22Rv1 (cell line): ENCODE data around the gene ERICH6.

ENCODE experiments used
- ZFX ChIP-seq: fragments of 450-650 bp; IDR thresholded peaks from 2 replicates; pipeline ENCODE4 v1.6.1; 2017; ENCODE audit warnings: antibody characterized with exemption, borderline replicate concordance
- TF ChIP-seq, protein P1 (sequence below): fragments of 450-650 bp; IDR thresholded peaks from 2 replicates; pipeline ENCODE4 v1.5.1; 2017; ENCODE audit warnings: mild to moderate bottlenecking

DNA sequence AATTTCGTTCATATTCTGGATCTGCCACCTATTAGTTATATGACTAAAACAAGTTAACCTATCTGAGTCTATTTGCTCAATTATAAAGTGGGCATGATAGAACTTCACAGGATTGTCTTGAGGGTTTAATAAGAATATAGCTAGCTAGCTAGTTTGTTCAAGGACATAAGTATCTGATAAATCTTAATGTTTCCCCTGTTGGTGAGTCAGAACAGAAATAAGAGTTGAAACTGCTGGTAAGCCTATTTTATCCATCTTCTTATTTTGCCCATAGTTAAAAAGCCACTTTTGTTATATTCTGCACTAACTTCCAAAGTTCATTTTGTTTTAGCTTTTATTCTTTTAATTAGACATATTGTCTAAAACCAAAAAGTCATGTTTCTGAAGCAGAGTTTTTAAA is 91.2 kb downstream of the ERICH6 start:
- TF ChIP-seq, protein P1, sequence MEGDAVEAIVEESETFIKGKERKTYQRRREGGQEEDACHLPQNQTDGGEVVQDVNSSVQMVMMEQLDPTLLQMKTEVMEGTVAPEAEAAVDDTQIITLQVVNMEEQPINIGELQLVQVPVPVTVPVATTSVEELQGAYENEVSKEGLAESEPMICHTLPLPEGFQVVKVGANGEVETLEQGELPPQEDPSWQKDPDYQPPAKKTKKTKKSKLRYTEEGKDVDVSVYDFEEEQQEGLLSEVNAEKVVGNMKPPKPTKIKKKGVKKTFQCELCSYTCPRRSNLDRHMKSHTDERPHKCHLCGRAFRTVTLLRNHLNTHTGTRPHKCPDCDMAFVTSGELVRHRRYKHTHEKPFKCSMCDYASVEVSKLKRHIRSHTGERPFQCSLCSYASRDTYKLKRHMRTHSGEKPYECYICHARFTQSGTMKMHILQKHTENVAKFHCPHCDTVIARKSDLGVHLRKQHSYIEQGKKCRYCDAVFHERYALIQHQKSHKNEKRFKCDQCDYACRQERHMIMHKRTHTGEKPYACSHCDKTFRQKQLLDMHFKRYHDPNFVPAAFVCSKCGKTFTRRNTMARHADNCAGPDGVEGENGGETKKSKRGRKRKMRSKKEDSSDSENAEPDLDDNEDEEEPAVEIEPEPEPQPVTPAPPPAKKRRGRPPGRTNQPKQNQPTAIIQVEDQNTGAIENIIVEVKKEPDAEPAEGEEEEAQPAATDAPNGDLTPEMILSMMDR = no peak
- no peak for TF ChIP-seq ZFX
